ENCODE data around the gene ZBTB46. TPM values are rescaled to one million over a fixed set of nuclear protein-coding genes. Genes with fewer than 3 reads are reported as not detected.
"Not testable (repeated sequence)": the region's sequence is repeated elsewhere in the genome, so short reads cannot be mapped to it uniquely, and the experiment has no call there.

Gene ZBTB46
- total and polyA plus RNA-seq, 9 donors: 14.2 to 20.9 (median 18.9) TPM

DNA sequence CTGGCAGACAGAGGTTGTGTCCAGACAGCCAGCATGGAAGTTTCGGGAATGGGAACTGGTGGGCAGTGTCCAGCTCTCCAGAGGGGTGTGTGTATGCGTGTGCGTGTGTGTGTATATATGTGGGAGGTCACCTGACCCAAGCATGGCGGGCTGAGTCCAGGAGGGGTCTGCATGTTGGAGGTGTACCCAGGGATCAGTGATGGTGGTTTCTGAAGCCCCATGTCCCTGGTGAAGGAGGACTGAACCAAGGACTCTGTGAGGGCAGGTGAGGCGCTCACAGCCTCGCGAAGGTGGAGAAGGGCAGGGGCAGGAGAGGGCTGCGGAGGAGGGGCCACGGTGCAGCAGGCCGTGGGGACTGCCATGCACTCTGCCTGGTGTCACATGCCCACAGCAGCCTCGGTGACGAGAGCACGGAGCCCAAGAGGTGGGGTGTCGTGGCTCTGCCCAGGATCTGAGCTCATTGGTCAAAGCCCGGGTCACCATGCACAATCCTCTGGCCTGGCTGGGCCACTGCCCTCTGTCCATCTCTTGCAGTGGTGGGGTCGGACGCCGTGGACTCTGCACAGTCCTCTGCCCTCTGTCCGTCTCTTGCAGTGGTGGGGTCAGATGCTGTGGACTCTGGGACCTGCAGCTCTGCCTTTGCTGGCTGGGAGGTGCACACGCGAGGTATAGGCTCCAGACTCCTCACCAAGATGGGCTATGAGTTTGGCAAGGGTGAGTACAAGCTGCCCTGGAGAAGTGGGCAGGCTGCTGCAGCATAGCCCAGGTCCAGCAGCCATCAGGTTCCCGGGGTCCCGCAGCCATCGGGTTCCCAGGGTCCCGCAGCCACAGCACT is 96.7 kb downstream of the ZBTB46 start:
- Histone ChIP-seq H3K27me3 (ENCODE audit: control insufficient read depth, insufficient read depth, low read length) (peaks cover 2% of the 10 kb centered on the region), H3K4me3 (ENCODE audit: low read length) (no peak overlapping the region), H3K36me3 (ENCODE audit: control insufficient read depth, insufficient read depth, low read length) (peaks cover 43% of the 10 kb centered on the region), H3K9me3 (replicated peaks; ENCODE audit: control insufficient read depth, low read depth, low read length) (no peaks in the 10 kb centered on the region), H3K27ac (ENCODE audit: low read length) (no peak overlapping the region), H3K4me1 (ENCODE audit: control insufficient read depth, insufficient read depth, low read length) (peaks cover 40% of the 10 kb centered on the region)
- WGBS (ENCODE audit: insufficient coverage): 90% methylated on average over 25 of the region's 25 CpGs
- DNase-seq: no peak

DNA sequence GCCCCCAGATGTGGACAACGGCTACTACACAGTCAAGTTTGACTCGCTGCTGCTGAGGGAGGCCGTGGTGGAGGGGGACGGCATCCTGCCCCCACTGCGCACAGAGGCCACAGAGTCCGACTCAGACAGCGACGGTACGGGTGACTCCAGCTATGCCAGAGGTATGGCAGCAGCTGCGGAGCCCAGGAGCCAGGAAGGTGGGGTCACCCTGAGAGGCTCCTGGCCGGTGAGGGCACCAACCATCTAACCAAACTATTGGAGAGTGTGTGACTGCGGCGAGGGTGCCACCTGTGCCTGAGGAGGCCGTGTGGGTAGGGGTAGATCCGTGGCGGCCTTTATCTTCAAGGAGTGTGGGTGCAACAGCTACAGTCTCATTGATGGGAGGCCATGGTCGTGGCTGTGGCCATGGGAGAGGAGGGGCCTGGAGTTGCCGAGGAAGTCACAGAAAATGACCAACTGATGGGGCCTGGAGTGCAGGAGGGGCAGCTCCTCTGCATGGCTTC is 97.4 kb downstream of the ZBTB46 start:
- Histone ChIP-seq H3K27ac (ENCODE audit: low read length) (no peak overlapping the region), H3K9me3 (replicated peaks; ENCODE audit: control insufficient read depth, low read depth, low read length) (no peaks in the 10 kb centered on the region), H3K36me3 (ENCODE audit: control insufficient read depth, insufficient read depth, low read length) (peaks cover 43% of the 10 kb centered on the region), H3K4me1 (ENCODE audit: control insufficient read depth, insufficient read depth, low read length) (peaks cover 34% of the 10 kb centered on the region), H3K4me3 (ENCODE audit: low read length) (no peak overlapping the region), H3K27me3 (ENCODE audit: control insufficient read depth, insufficient read depth, low read length) (peaks cover 2% of the 10 kb centered on the region)
- WGBS (ENCODE audit: insufficient coverage): 88% methylated on average over 16 of the region's 18 CpGs
- DNase-seq: no peak

- DNase-seq: no peak
- peaks cover 43% of the 10 kb centered on the region for H3K36me3 ChIP-seq (ENCODE audit: control insufficient read depth, insufficient read depth, low read length)
- H3K27ac ChIP-seq (ENCODE audit: low read length): no peak overlapping the region
- H3K4me3 ChIP-seq (ENCODE audit: low read length): no peak overlapping the region
- 92% methylated on average over 12 of the region's 13 CpGs for WGBS (ENCODE audit: insufficient coverage)
- no peaks in the 10 kb centered on the region for H3K27me3 ChIP-seq (ENCODE audit: control insufficient read depth, insufficient read depth, low read length)
- H3K4me1 ChIP-seq (ENCODE audit: control insufficient read depth, insufficient read depth, low read length): peaks cover 29% of the 10 kb centered on the region
- H3K9me3 ChIP-seq (replicated peaks; ENCODE audit: control insufficient read depth, low read depth, low read length): no peaks in the 10 kb centered on the region
Measured at GRCh38 chr20:63733117-63733516, 97.9 kb downstream of the ZBTB46 start.

DNA sequence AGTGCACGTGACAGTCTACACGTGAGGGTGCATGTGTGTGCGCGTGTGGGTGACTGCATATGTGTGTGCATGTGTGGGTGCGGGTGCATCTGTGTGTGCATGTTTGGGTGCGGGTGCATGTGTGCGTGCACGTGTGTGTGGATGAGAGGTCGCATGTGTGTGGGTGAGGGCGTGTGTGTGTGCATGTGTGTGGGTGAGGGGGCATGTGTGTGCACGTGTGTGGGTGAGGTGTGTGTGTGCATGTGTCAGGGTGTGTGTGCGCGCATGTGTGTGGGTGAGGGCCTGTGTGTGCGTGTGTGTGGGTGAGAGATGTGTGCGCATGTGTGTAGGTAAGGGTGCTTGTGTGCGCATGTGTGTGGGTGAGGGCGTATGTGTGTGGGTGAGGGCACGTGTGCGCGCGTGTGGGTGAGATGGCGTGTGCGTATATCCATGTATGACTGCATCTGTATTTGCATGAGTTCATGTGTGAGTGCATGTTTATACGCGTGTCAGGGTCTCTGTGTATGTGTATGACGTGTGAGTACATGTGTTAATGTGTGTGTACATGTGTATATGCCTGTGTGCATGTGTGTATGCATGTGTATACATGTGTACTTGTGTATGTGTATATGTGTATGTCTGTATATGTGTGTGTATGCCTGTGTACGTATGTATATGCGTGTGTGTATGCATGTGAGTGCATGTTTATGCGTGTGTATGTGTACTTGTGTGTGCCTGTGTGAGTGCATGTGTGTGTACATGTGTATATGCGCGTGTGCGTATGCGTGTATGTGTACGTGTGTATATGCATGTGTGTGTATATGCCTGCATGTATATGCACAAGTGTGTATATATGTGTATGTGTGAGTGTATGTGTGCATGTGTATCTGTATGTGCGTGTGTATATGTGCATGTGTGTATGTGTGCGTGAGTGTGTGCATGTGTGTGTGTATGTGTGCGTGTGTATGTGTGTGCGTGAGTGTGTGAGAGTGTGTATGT is 98.7 kb downstream of the ZBTB46 start:
- no peak overlapping the region for H3K4me3 ChIP-seq (ENCODE audit: low read length)
- 88% methylated on average over 37 of the region's 38 CpGs for WGBS (ENCODE audit: insufficient coverage)
- H3K9me3 ChIP-seq (replicated peaks; ENCODE audit: control insufficient read depth, low read depth, low read length): no peaks in the 10 kb centered on the region
- no peak for DNase-seq
- H3K36me3 ChIP-seq (ENCODE audit: control insufficient read depth, insufficient read depth, low read length): peaks cover 43% of the 10 kb centered on the region
- no peak overlapping the region for H3K27ac ChIP-seq (ENCODE audit: low read length)
- no peaks in the 10 kb centered on the region for H3K27me3 ChIP-seq (ENCODE audit: control insufficient read depth, insufficient read depth, low read length)
- H3K4me1 ChIP-seq (ENCODE audit: control insufficient read depth, insufficient read depth, low read length): peaks cover 22% of the 10 kb centered on the region

DNA sequence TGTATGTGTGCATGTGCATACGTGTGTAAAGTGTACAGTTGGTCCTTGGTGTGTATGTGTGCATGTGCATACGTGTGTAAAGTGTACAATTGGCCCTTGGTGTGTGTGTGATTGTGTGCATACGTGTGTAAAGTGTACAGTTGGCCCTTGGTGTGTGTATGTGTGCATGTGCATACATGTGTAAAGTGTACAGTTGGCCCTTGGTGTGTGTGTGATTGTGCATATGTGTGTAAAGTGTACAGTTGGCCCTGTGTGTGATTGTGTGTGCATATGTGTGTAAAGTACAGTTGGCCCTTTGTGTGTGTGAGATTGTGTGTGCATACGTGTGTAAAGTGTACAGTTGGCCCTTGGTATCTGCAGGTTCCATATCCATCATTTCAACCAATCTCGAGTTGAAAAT is 99.7 kb downstream of the ZBTB46 start:
- H3K9me3 ChIP-seq (replicated peaks; ENCODE audit: control insufficient read depth, low read depth, low read length): no peaks in the 10 kb centered on the region
- H3K36me3 ChIP-seq (ENCODE audit: control insufficient read depth, insufficient read depth, low read length): peaks cover 38% of the 10 kb centered on the region
- no peaks in the 10 kb centered on the region for H3K27me3 ChIP-seq (ENCODE audit: control insufficient read depth, insufficient read depth, low read length)
- H3K4me1 ChIP-seq (ENCODE audit: control insufficient read depth, insufficient read depth, low read length): peaks cover 12% of the 10 kb centered on the region
- 78% methylated on average over 2 of the region's 5 CpGs for WGBS (ENCODE audit: insufficient coverage)
- DNase-seq: no peak
- H3K4me3 ChIP-seq (ENCODE audit: low read length): no peak overlapping the region
- H3K27ac ChIP-seq (ENCODE audit: low read length): no peak overlapping the region

GRCh38 chr20:63730189-63730733 is 100.8 kb downstream of the ZBTB46 start:
- not testable (repeated sequence) for H3K4me3 ChIP-seq (ENCODE audit: low read length); H3K4me1 ChIP-seq (ENCODE audit: control insufficient read depth, insufficient read depth, low read length); DNase-seq; H3K9me3 ChIP-seq (replicated peaks; ENCODE audit: control insufficient read depth, low read depth, low read length); H3K27me3 ChIP-seq (ENCODE audit: control insufficient read depth, insufficient read depth, low read length); H3K27ac ChIP-seq (ENCODE audit: low read length)
- peaks cover 30% of the 10 kb centered on the region for H3K36me3 ChIP-seq (ENCODE audit: control insufficient read depth, insufficient read depth, low read length)
- WGBS (ENCODE audit: insufficient coverage): 94% methylated on average over 14 of the region's 18 CpGs

DNA sequence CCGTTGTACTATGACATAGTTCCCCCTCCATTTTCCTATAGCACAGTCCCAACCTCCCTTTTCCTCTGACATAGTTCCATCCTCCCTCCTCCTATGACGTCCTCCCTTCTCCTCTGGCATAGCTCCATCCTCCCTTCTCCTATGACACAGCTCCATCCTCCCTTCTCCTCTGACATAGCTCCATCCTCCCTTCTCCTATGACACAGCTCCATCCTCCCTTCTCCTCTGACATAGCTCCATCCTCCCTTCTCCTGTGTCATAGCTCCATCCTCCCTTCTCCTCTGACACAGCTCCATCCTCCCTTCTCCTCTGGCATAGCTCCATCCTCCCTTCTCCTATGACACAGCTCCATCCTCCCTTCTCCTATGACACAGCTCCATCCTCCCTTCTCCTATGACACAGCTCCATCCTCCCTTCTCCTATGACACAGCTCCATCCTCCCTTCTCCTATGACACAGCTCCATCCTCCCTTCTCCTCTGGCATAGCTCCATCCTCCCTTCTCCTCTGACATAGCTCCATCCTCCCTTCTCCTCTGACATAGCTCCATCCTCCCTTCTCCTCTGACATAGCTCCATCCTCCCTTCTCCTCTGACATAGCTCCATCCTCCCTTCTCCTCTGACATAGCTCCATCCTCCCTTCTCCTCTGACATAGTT is 108.0 kb downstream of the ZBTB46 start:
- peaks cover 25% of the 10 kb centered on the region for H3K36me3 ChIP-seq (ENCODE audit: control insufficient read depth, insufficient read depth, low read length)
- 66% methylated on average over 2 of the region's 2 CpGs for WGBS (ENCODE audit: insufficient coverage)

GRCh38 chr20:63718996-63719395 is 112.1 kb downstream of the ZBTB46 start:
- Histone ChIP-seq H3K27me3 (ENCODE audit: control insufficient read depth, insufficient read depth, low read length) (no peaks in the 10 kb centered on the region), H3K4me1 (ENCODE audit: control insufficient read depth, insufficient read depth, low read length) (no peaks in the 10 kb centered on the region), H3K27ac (ENCODE audit: low read length) (no peak overlapping the region), H3K4me3 (ENCODE audit: low read length) (no peak overlapping the region), H3K36me3 (ENCODE audit: control insufficient read depth, insufficient read depth, low read length) (peaks cover 46% of the 10 kb centered on the region), H3K9me3 (replicated peaks; ENCODE audit: control insufficient read depth, low read depth, low read length) (peaks cover 26% of the 10 kb centered on the region)
- WGBS (ENCODE audit: insufficient coverage): no CpG with 5 or more reads among the region's 2 CpGs
- no peak for DNase-seq

More for the DNA sequence above, 108.0 kb downstream of the ZBTB46 start:
- not testable (repeated sequence) for DNase-seq; H3K27ac ChIP-seq (ENCODE audit: low read length); H3K4me1 ChIP-seq (ENCODE audit: control insufficient read depth, insufficient read depth, low read length); H3K4me3 ChIP-seq (ENCODE audit: low read length); H3K27me3 ChIP-seq (ENCODE audit: control insufficient read depth, insufficient read depth, low read length)
- peaks cover 26% of the 10 kb centered on the region for H3K9me3 ChIP-seq (replicated peaks; ENCODE audit: control insufficient read depth, low read depth, low read length)

GRCh38 chr20:63714858-63715257 is 116.2 kb downstream of the ZBTB46 start:
- WGBS (ENCODE audit: insufficient coverage): no CpG with 5 or more reads among the region's 5 CpGs
- H3K27me3 ChIP-seq (ENCODE audit: control insufficient read depth, insufficient read depth, low read length): no peaks in the 10 kb centered on the region
- no peak for DNase-seq
- H3K4me3 ChIP-seq (ENCODE audit: low read length): no peak overlapping the region
- peaks cover 52% of the 10 kb centered on the region for H3K36me3 ChIP-seq (ENCODE audit: control insufficient read depth, insufficient read depth, low read length)
- H3K4me1 ChIP-seq (ENCODE audit: control insufficient read depth, insufficient read depth, low read length): no peaks in the 10 kb centered on the region
- H3K9me3 ChIP-seq (replicated peaks; ENCODE audit: control insufficient read depth, low read depth, low read length): peaks cover 26% of the 10 kb centered on the region
- H3K27ac ChIP-seq (ENCODE audit: low read length): no peak overlapping the region
